ENCODE results near the gene LBP.

The LBP gene

DNA sequence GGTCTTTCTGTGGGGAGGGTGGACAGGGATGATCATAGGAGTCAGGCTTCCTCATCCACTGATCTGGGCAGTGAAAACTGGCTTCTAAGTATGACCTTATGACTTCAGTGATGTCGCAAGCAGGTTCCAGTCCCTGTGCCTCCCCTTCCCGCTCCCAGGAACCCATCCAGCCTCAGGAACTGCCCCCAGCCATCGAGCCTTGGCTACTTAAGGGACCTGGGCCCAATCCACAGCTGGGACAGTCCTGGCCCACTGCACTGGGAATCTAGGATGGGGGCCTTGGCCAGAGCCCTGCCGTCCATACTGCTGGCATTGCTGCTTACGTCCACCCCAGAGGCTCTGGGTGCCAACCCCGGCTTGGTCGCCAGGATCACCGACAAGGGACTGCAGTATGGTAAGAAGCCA lies at the start of gene LBP:
Gene LBP (plus strand): TSS at position 236 of the 405 bp plus-strand sequence. CDS start 35 bp downstream, at position 271.
- ChIA-PET CTCF (interaction anchor here (0.7 to 0.9 kb wide), 3 partner anchors 10 to 396 kb away, joined by 3 to 6 read pairs (median 3); no protein-coding TSS in a partner anchor), POLR2A (ENCODE audit: low non-redundant PET) (no interaction called here)
- TF ChIP-seq CTCF (conservative IDR thresholded peaks at IDR 0.05; ENCODE audit: low read depth), result no peak
- no peak within 1 kb of the TSS for H3K27ac ChIP-seq
- no peak for DNase-seq (ENCODE audit: low spot score)

DNA sequence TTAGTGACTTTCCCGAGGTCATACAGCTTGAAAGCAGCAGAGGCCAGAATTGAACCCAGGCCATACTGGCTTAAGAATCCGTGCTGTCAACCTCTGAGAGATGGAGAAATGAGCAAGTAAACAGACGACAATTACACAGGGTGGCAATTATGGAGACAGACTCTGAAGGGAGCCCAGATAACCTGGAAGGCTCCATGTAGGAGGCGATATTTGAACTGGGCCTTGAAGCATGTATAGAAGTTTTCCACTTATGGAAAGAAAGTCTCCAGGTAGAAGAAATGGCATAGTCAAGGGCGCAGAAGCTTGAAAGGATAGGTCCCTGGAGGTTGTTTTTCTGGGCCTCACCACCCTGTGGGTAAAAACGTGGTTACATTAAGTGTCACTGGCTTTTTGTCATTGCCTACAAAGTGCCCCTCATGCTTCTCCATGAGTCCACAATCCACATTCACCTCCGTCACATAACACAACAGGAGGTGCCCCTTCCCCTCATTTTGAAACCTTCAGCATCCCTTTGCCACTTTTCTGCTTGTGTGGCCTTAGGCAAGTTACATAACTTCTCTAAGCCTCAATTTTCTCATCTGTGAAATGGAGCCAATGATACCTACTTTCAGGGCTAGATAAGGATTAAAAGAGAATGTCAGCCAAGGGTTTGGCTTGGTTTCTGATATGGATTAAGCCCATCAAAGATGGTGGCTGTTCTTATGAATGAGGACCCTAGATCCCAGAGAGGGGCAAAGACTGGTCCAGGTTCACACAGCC lies 48.2 kb upstream of the LBP start:
- no peak for DNase-seq (ENCODE audit: low spot score)
- ChIA-PET CTCF (interaction anchor here (1.1 kb wide), 1 partner anchor 10 kb away, joined by 4 read pairs; no protein-coding TSS in a partner anchor), POLR2A (ENCODE audit: low non-redundant PET) (no interaction called here)
- no peak for TF ChIP-seq CTCF (conservative IDR thresholded peaks at IDR 0.05; ENCODE audit: low read depth)
- H3K27ac ChIP-seq, result peak overlapping the region; percentile 49; the same call in 1 of the 2 replicates

DNA sequence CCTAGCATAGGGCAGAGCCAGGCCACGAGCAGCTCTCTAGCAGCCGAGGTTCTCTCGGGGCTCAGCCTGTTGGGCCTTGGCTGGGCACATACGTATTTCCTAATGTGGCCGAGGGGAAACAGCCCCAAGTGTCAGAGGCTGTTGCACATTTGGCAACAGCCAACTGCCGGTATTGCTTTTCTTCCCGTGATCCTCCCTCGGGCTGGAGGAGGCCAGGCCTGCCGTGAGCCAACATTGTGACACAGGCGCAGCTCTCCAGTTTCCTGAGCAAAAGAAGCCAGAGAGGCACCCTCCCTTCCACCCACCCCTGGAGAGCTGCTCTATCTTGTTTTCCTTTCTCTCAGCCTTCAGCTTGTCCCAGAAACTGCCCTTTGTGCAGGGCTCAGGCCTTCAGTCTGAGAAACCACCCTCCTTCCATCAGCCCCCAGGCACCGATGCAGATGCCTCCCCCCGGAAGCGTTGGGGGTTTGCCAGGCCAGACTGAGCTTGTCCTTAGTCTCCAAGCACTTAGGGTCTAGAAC lies 47.5 kb upstream of the LBP start:
- H3K27ac ChIP-seq, result peak overlapping the region; percentile 49
- ChIA-PET CTCF (interaction anchor here (0.9 to 1.1 kb wide), 2 partner anchors 8 to 9 kb away, joined by 3 to 4 read pairs; no protein-coding TSS in a partner anchor), POLR2A (ENCODE audit: low non-redundant PET) (no interaction called here)
- no peak for DNase-seq (ENCODE audit: low spot score)
- TF ChIP-seq CTCF (conservative IDR thresholded peaks at IDR 0.05; ENCODE audit: low read depth), result no peak

GRCh38 chr20:38299963-38300362 lies 46.3 kb upstream of the LBP start:
- TF ChIP-seq CTCF (conservative IDR thresholded peaks at IDR 0.05; ENCODE audit: low read depth), result no peak
- ChIA-PET CTCF (interaction anchor here (0.7 to 0.9 kb wide), 3 partner anchors 9 to 127 kb away, joined by 3 to 4 read pairs (median 3); no protein-coding TSS in a partner anchor), POLR2A (ENCODE audit: low non-redundant PET) (no interaction called here)
- no peak overlapping the region for H3K27ac ChIP-seq
- DNase-seq (ENCODE audit: low spot score), result no peak

DNA sequence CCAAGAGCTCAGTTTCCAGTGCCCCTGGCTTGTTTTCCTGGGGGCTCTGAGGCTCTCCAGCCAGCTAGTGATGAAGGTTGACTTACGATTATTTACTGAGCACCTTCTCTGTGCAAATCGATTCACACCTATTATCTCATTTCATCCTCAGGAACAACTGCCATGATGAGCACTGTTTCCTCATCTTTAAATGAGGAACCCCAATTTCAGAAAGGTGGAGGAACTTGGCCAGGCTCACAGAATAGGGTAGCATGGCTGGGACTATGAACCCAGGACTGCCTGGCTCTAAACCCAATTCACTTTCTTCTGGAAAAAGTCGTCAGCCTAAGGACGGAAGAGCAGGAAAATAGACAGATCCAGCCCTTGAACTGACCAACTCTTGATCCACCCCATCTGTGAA lies 45.8 kb upstream of the LBP start:
- POLR2A ChIA-PET (ENCODE audit: low non-redundant PET), result no interaction called here
- DNase-seq (ENCODE audit: low spot score), result no peak
- CTCF ChIA-PET, result interaction anchor here (0.7 to 0.9 kb wide), 2 partner anchors 70 to 127 kb away, joined by 3 to 4 read pairs; no protein-coding TSS in a partner anchor
- no peak for TF ChIP-seq CTCF (conservative IDR thresholded peaks at IDR 0.05; ENCODE audit: low read depth)
- no peak overlapping the region for H3K27ac ChIP-seq

DNA sequence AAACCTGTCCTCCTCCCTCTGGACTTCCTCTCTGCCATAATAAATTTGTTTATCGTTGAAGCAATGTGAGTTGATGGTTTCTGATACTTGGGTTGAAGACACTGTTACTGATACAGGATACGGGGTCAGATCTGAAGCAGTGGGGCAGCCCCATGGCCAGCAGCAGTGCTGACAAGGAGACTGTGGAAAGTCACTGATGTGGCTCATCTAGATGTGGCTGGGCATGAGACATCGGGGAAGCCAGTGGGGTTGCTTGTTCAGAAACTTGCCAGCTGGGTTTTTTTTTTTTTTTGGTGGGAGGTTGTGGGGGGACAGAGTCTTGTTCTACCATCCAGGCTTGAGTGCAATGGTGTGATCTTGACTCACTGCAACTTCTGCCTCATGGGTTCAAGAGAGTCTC lies 45.0 kb upstream of the LBP start:
- POLR2A ChIA-PET (ENCODE audit: low non-redundant PET), result no interaction called here
- H3K27ac ChIP-seq, result no peak overlapping the region
- no peak for TF ChIP-seq CTCF (conservative IDR thresholded peaks at IDR 0.05; ENCODE audit: low read depth)
- CTCF ChIA-PET, result interaction anchor here (0.6 to 0.9 kb wide), 3 partner anchors 70 to 737 kb away, joined by 3 read pairs; no protein-coding TSS in a partner anchor
- DNase-seq (ENCODE audit: low spot score), result no peak
